SK-N-SH treated with all-trans-retinoic acid at 6 μM for 48 hours (cell line): ENCODE results near the gene POU5F1.

ENCODE experiments used
- ARNTL ChIP-seq: fragments of 450-650 bp; formaldehyde crosslinking; IDR thresholded peaks from 2 replicates; pipeline ENCODE4 v1.5.0; 2020; ENCODE audit warnings: low read depth, mild to moderate bottlenecking, moderate library complexity, borderline replicate concordance
- CSRNP3 ChIP-seq: fragments of 250-450 bp; sonication (Bioruptor Pico); IDR thresholded peaks from 2 replicates; pipeline ENCODE4 v1.5.1; 2021; ENCODE audit warnings: mild to moderate bottlenecking, moderate library complexity
- GLIS3 ChIP-seq: fragments of 250-450 bp; sonication (Bioruptor Pico); IDR thresholded peaks from 2 replicates; pipeline ENCODE4 v1.5.0; 2020; ENCODE audit warnings: mild to moderate bottlenecking, moderate library complexity
- ISL1 ChIP-seq: fragments of 250-450 bp; sonication (Bioruptor Pico); IDR thresholded peaks from 2 replicates; pipeline ENCODE4 v2.1.2; 2022; ENCODE audit warnings: mild to moderate bottlenecking, moderate library complexity
- RARB ChIP-seq: fragments of 250-450 bp; sonication (Bioruptor Pico); IDR thresholded peaks from 2 replicates; pipeline ENCODE4 v1.8.0; 2021; ENCODE audit warnings: mild to moderate bottlenecking, moderate library complexity
- SNAI2 ChIP-seq: fragments of 250-450 bp; sonication (Bioruptor Pico); IDR thresholded peaks from 2 replicates; pipeline ENCODE4 v1.5.0; 2020; ENCODE audit warnings: mild to moderate bottlenecking, moderate library complexity
- TCF4 ChIP-seq: fragments of 250-450 bp; sonication (Bioruptor Pico); IDR thresholded peaks from 2 replicates; pipeline ENCODE4 v1.8.0; 2021; ENCODE audit warnings: mild to moderate bottlenecking, moderate library complexity, borderline replicate concordance
- TOX ChIP-seq: fragments of 250-450 bp; sonication (Bioruptor Pico); IDR thresholded peaks from 2 replicates; pipeline ENCODE4 v1.8.0; 2021; ENCODE audit warnings: mild to moderate bottlenecking, moderate library complexity, borderline replicate concordance
- ZC3H10 ChIP-seq: fragments of 250-450 bp; sonication (Bioruptor Pico); IDR thresholded peaks from 2 replicates; pipeline ENCODE4 v1.5.1; 2021; ENCODE audit warnings: mild to moderate bottlenecking, moderate library complexity
- ZFP3 ChIP-seq: fragments of 250-450 bp; sonication (Bioruptor Pico); IDR thresholded peaks from 2 replicates; pipeline ENCODE4 v1.5.0; 2020; ENCODE audit warnings: mild to moderate bottlenecking, moderate library complexity
- ZFP30 ChIP-seq: fragments of 450-650 bp; formaldehyde crosslinking; IDR thresholded peaks from 2 replicates; pipeline ENCODE4 v1.5.0; 2022; ENCODE audit warnings: mild to moderate bottlenecking, moderate library complexity
- ZNF70 ChIP-seq: fragments of 450-650 bp; formaldehyde crosslinking; IDR thresholded peaks from 2 replicates; pipeline ENCODE4 v1.5.0; 2020; ENCODE audit warnings: mild to moderate bottlenecking, moderate library complexity
- TF ChIP-seq, protein P1 (sequence below): fragments of 250-450 bp; sonication (Bioruptor Pico); IDR thresholded peaks from 2 replicates; pipeline ENCODE4 v1.8.0; 2020; ENCODE audit warnings: mild to moderate bottlenecking, moderate library complexity, borderline replicate concordance
- TF ChIP-seq, protein P2 (sequence below): fragments of 250-450 bp; sonication (Bioruptor Pico); IDR thresholded peaks from 2 replicates; pipeline ENCODE4 v1.8.0; 2021; ENCODE audit warnings: low read depth, mild to moderate bottlenecking, moderate library complexity, borderline replicate concordance

GRCh38 chr6:31171931-31172905, 1.7 kb upstream of the POU5F1 start:
- TF ChIP-seq ZC3H10 (no peak), CSRNP3 (CRISPR knock-in tag) (no peak), ZFP3 (no peak), ARNTL (CRISPR knock-in tag) (no peak), ZNF70 (CRISPR knock-in tag) (no peak), ZFP30 (CRISPR knock-in tag) (no peak), SNAI2 (no peak), ISL1 (CRISPR knock-in tag) (no peak), GLIS3 (CRISPR knock-in tag) (no peak), TOX (CRISPR knock-in tag) (no peak), RARB (no peak), TCF4 (no peak)
- TF ChIP-seq, protein P1, sequence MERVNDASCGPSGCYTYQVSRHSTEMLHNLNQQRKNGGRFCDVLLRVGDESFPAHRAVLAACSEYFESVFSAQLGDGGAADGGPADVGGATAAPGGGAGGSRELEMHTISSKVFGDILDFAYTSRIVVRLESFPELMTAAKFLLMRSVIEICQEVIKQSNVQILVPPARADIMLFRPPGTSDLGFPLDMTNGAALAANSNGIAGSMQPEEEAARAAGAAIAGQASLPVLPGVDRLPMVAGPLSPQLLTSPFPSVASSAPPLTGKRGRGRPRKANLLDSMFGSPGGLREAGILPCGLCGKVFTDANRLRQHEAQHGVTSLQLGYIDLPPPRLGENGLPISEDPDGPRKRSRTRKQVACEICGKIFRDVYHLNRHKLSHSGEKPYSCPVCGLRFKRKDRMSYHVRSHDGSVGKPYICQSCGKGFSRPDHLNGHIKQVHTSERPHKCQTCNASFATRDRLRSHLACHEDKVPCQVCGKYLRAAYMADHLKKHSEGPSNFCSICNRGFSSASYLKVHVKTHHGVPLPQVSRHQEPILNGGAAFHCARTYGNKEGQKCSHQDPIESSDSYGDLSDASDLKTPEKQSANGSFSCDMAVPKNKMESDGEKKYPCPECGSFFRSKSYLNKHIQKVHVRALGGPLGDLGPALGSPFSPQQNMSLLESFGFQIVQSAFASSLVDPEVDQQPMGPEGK (CRISPR knock-in tag): no peak
- TF ChIP-seq, protein P2, sequence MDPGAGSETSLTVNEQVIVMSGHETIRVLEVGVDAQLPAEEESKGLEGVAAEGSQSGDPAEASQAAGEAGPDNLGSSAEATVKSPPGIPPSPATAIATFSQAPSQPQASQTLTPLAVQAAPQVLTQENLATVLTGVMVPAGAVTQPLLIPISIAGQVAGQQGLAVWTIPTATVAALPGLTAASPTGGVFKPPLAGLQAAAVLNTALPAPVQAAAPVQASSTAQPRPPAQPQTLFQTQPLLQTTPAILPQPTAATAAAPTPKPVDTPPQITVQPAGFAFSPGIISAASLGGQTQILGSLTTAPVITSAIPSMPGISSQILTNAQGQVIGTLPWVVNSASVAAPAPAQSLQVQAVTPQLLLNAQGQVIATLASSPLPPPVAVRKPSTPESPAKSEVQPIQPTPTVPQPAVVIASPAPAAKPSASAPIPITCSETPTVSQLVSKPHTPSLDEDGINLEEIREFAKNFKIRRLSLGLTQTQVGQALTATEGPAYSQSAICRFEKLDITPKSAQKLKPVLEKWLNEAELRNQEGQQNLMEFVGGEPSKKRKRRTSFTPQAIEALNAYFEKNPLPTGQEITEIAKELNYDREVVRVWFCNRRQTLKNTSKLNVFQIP (CRISPR knock-in tag): no peak
